Activated CD8-positive, alpha-beta memory T cell treated with anti-CD3 and anti-CD28 coated beads, Interleukin-2, amount 10 ng/mL, durations not matched to agents 7 days and 5 days (primary cell): ENCODE measurements around the gene C11orf24. TPM values are rescaled to one million over a fixed set of nuclear protein-coding genes. Genes with fewer than 3 reads are reported as not detected.

Source experiments
- ATAC-seq: fragments of 150-1000 bp; cut with Tn5 transposase; one replicate; pipeline ENCODE4 v1.10.0; 2021; ENCODE audit warnings: moderate library complexity
- CTCF ChIA-PET: fragments of 350-600 bp; sonication (Branson Sonifier 250); formaldehyde crosslinking; loops from one replicate; lab custom pipeline; 2021; ENCODE audit warnings: antibody characterized with exemption; lab: Charles Lee
- DNase-seq: peaks from one replicate; pipeline ENCODE4 v3.0.0-alpha.2; 2020
- H3K27ac Mint-ChIP-seq: one replicate; pipeline ENCODE4 v1.8.0; 2021; ENCODE audit warnings: mild to moderate bottlenecking, mixed read lengths
- H3K27me3 Mint-ChIP-seq: one replicate; pipeline ENCODE4 v1.8.0; 2021; ENCODE audit warnings: mixed read lengths
- H3K36me3 Mint-ChIP-seq: one replicate; pipeline ENCODE4 v1.8.0; 2021; ENCODE audit warnings: mild to moderate bottlenecking, mixed read lengths
- H3K4me1 Mint-ChIP-seq: one replicate; pipeline ENCODE4 v1.8.0; 2021; ENCODE audit warnings: mixed read lengths
- H3K4me3 Mint-ChIP-seq: one replicate; pipeline ENCODE4 v1.8.0; 2021; ENCODE audit warnings: mild to moderate bottlenecking, moderate library complexity, mixed read lengths
- H3K9me3 Mint-ChIP-seq: one replicate; pipeline ENCODE4 v1.8.0; 2022; ENCODE audit warnings: low read depth, mixed read lengths
- total RNA-seq, 2 experiments: library from RNA; stranded (reverse); gene quantifications; one replicate each; pipeline ENCODE4 v1.2.3, GENCODE V29; 2021

The C11orf24 gene
- total RNA-seq, 2 experiments from 2014 or later = 26.4 to 27.0 TPM

GRCh38 chr11:68213555-68214172, 58.1 kb downstream of the C11orf24 start:
- peak; percentile 62 for ATAC-seq
- H3K4me1 Mint-ChIP-seq = peaks cover 32% of the 10 kb centered on the region
- no peaks in the 10 kb centered on the region for H3K36me3 Mint-ChIP-seq
- peak; percentile 78 for DNase-seq
- peak overlapping the region; percentile 68 for H3K27ac Mint-ChIP-seq
- H3K27me3 Mint-ChIP-seq = peaks cover 20% of the 10 kb centered on the region
- H3K4me3 Mint-ChIP-seq = peak overlapping the region; percentile 68
- CTCF ChIA-PET = no interaction called here
- H3K9me3 Mint-ChIP-seq = no peaks in the 10 kb centered on the region

GRCh38 chr11:68213135-68213515, 58.6 kb downstream of the C11orf24 start, which contains the start of gene KMT5B:
Gene KMT5B, minus strand, starts transcription at chr11:68213296. Its CDS starts 23,220 bp downstream, at chr11:68190076.
- Mint-ChIP-seq H3K27me3 (peaks cover 20% of the 10 kb centered on the region), H3K9me3 (no peaks in the 10 kb centered on the region), H3K36me3 (no peaks in the 10 kb centered on the region), H3K4me1 (peaks cover 34% of the 10 kb centered on the region), H3K27ac (peak within 1 kb of the TSS; percentile 88), H3K4me3 (peak within 1 kb of the TSS; percentile 86)
- ATAC-seq (peak; percentile 8), DNase-seq (peak; percentile 53)
- CTCF ChIA-PET = interaction anchor here (1.2 kb wide), 1 partner anchor 45 kb away, joined by 3 read pairs; no protein-coding TSS in a partner anchor

GRCh38 chr11:68212421-68213134, 59.2 kb downstream of the C11orf24 start:
- peaks cover 20% of the 10 kb centered on the region for H3K27me3 Mint-ChIP-seq
- DNase-seq (peak; percentile 79), ATAC-seq (peak; percentile 74)
- H3K27ac Mint-ChIP-seq = peak overlapping the region; percentile 88
- CTCF ChIA-PET = interaction anchor here (1.2 kb wide), 1 partner anchor 45 kb away, joined by 3 read pairs; no protein-coding TSS in a partner anchor
- H3K9me3 Mint-ChIP-seq = no peaks in the 10 kb centered on the region
- H3K36me3 Mint-ChIP-seq = no peaks in the 10 kb centered on the region
- peak overlapping the region; percentile 86 for H3K4me3 Mint-ChIP-seq
- H3K4me1 Mint-ChIP-seq = peaks cover 34% of the 10 kb centered on the region

GRCh38 chr11:68211546-68211945, 60.2 kb downstream of the C11orf24 start:
- ATAC-seq (no peak), DNase-seq (no peak)
- Mint-ChIP-seq H3K27ac (peak overlapping the region; percentile 22), H3K9me3 (no peaks in the 10 kb centered on the region), H3K27me3 (peaks cover 17% of the 10 kb centered on the region), H3K4me3 (peak overlapping the region; percentile 55), H3K4me1 (peaks cover 35% of the 10 kb centered on the region), H3K36me3 (no peaks in the 10 kb centered on the region)
- CTCF ChIA-PET = interaction anchor here (0.9 kb wide), 1 partner anchor 202 kb away, joined by 4 read pairs; no protein-coding TSS in a partner anchor

Other genes starting within 250 kb of the C11orf24 start
- 100 to 1,000 TPM; 161 TPM for gene NDUFS8, start 241.3 kb downstream of the C11orf24 start, total RNA-seq
- gene TCIRG1, start 232.9 kb downstream of the C11orf24 start, total RNA-seq = 100 to 1,000 TPM; 235 to 311 TPM
- 10 to 100 TPM in 1 of 2 experiments, 1 to 10 TPM in 1; 5.3 to 12.9 TPM for gene CHKA, start 150.6 kb downstream of the C11orf24 start, total RNA-seq
- gene KMT5B, start 58.7 kb downstream of the C11orf24 start, total RNA-seq = 10 to 100 TPM; 15.1 to 20.3 TPM
- 10 to 100 TPM; 15.6 to 16.2 TPM for gene LRP5, start 40.6 kb upstream of the C11orf24 start, total RNA-seq
- gene PPP6R3, start 188.8 kb upstream of the C11orf24 start, total RNA-seq = 100 to 1,000 TPM; 116 to 121 TPM